Natural killer cell treated with Interleukin-12 subunit alpha and Interleukin-12 subunit beta and Interleukin-15 and Interleukin-18, amount 100 ng/mL, for 72 hours (primary cell): ENCODE measurements around the gene GAGE12J. TPM values are rescaled to one million over a fixed set of nuclear protein-coding genes. Genes with fewer than 3 reads are reported as not detected.
"Not testable (repeated sequence)": the region's sequence is repeated elsewhere in the genome, so short reads cannot be mapped to it uniquely, and the experiment has no call there.

Experiments
- ATAC-seq, 2 donors: fragments of 150-1000 bp; cut with Tn5 transposase in 1 of 2; sonication (Bioruptor Pico), chemical (Tn5 transposase) in 1 of 2; 2 replicates each; pipeline ENCODE4 v1.10.0; 2021
- DNase-seq: peaks from one replicate; pipeline ENCODE4 v3.0.0; 2022; ENCODE audit warnings: low spot score
- H3K27ac Mint-ChIP-seq, 2 donors: 1 replicate in 1 of 2; 2 replicates in 1 of 2; pipeline ENCODE4 v1.8.0; 2022; ENCODE audit warnings: mixed read lengths in 2 of 2, mild to moderate bottlenecking in 1 of 2, moderate library complexity in 1 of 2
- H3K27me3 Mint-ChIP-seq, 2 donors: 1 replicate in 1 of 2; 2 replicates in 1 of 2; pipeline ENCODE4 v1.8.0; 2022; ENCODE audit warnings: mixed read lengths in 2 of 2
- H3K36me3 Mint-ChIP-seq: one replicate; pipeline ENCODE4 v1.8.0; 2022; ENCODE audit warnings: mixed read lengths
- H3K4me1 Mint-ChIP-seq, 2 donors: 1 replicate in 1 of 2; 2 replicates in 1 of 2; pipeline ENCODE4 v1.8.0; 2022; ENCODE audit warnings: low read depth in 2 of 2, mixed read lengths in 2 of 2, mild to moderate bottlenecking in 1 of 2
- H3K4me3 Mint-ChIP-seq: one replicate; pipeline ENCODE4 v1.8.0; 2022; ENCODE audit warnings: mixed read lengths
- H3K9me3 Mint-ChIP-seq: 2 replicates; pipeline ENCODE4 v1.8.0; 2022; ENCODE audit warnings: mixed read lengths
- total RNA-seq, 2 donors: library from RNA; stranded (reverse); gene quantifications; one replicate each; pipeline ENCODE4 v1.2.3, GENCODE V29; 2022

Gene GAGE12J, protein sequence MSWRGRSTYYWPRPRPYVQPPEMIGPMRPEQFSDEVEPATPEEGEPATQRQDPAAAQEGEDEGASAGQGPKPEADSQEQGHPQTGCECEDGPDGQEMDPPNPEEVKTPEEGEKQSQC
- total RNA-seq, result not detected

DNA sequence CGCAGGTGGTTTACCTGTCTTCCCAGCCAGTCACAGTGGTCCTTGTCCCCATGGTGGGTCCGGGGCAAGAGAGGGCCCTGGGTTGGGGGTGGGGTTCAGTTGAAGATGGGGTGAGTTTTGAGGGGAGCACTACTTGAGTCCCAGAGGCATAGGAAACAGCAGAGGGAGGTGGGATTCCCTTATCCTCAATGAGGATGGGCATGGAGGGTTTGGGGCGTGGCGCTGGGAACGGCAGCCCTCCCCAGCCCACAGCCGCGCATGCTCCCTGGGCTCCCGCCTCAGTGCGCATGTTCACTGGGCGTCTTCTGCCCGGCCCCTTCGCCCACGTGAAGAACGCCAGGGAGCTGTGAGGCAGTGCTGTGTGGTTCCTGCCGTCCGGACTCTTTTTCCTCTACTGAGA lies at the start of gene GAGE12J:
Gene GAGE12J, plus strand, starts transcription at position 301 of the 400 bp plus-strand sequence. CDS start 1,157 bp downstream, outside the sequence.
- not testable (repeated sequence) for H3K4me1 Mint-ChIP-seq, DNase-seq, H3K36me3 Mint-ChIP-seq, ATAC-seq, H3K9me3 Mint-ChIP-seq, H3K4me3 Mint-ChIP-seq, H3K27ac Mint-ChIP-seq, H3K27me3 Mint-ChIP-seq

DNA sequence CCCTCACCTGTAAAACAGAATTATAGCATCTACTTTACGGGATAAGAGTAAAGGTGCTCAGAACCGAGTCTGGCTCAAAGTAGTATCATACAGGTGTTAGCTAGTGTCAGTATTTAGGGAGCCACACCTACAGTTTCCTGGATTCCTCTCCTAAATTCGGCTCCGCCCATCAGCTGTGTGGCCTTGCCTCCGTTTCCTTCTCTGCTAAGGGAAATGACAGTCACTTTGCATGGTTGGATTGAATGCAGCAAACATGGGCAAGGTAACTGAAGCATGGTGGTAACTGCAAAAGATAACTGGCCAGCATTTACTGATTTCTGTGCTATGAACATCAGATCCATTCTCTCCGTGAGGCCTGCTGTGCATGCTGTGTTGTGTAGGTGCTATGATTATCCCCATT lies 49.4 kb upstream of the GAGE12J start:
- DNase-seq (no peak), ATAC-seq (no peak)
- H3K27me3 Mint-ChIP-seq, result peaks cover 0 to 4% of the 10 kb centered on the region in 2 donors
- peak overlapping the region; percentile 68 for H3K4me3 Mint-ChIP-seq
- H3K27ac Mint-ChIP-seq, result peak overlapping the region in 1 of 2 donors; percentile 56
- H3K9me3 Mint-ChIP-seq, result no peaks in the 10 kb centered on the region
- H3K4me1 Mint-ChIP-seq, result peaks cover 34 to 56% of the 10 kb centered on the region in 2 donors
- peaks cover 6% of the 10 kb centered on the region for H3K36me3 Mint-ChIP-seq

DNA sequence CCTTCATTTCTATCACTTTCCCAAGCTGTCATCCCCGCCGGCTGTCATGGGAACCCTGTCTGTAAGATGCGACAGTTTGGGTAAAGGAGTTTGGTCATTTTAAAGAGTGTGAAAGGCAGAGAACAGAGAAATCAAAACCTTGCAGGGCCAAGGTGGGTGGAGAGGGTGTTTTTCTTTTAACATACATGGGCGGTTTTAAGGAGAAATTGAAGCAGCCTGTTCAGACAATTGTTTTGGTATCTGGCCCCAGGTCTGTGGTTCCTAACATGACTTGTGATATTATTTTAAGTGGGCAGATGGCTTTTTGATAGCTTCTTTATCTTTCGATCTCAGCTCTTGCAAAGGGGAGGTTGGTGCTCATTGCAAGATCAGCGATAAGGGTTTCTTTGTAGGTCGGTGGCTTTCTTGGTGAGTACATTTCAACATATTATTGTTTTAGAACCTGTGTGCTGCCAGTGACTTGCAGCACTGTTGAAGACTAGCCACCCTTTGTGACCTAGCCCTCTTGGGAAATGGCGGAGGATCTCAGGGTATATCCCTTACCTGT lies 48.6 kb upstream of the GAGE12J start:
- H3K27ac Mint-ChIP-seq, result peak overlapping the region in 1 of 2 donors; percentile 56
- H3K9me3 Mint-ChIP-seq, result no peaks in the 10 kb centered on the region
- DNase-seq, result no peak
- H3K36me3 Mint-ChIP-seq, result peaks cover 6% of the 10 kb centered on the region
- peaks cover 34 to 55% of the 10 kb centered on the region in 2 donors for H3K4me1 Mint-ChIP-seq
- H3K4me3 Mint-ChIP-seq, result peak overlapping the region; percentile 68
- ATAC-seq, result no peak
- H3K27me3 Mint-ChIP-seq, result peaks cover 0 to 4% of the 10 kb centered on the region in 2 donors

DNA sequence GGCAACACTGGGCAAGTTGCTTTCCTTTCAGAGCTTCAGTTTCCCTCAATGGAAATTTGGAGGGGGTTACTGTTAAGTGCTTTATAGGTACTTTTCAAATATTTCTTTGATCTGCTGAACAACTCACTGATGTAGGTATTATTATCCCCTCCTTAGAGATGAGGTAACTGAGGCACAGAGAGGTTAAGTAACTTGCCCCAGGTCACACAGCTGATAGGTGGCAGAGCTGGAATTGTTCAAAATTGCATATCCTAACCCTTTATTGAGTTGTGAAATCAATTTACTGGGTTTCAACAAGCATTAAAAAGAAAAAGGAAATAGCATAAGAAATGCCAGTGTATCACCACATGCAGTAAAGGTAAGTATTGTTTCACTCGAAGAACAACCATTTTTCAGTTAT lies 45.6 kb upstream of the GAGE12J start:
- H3K27ac Mint-ChIP-seq, result no peak overlapping the region
- H3K36me3 Mint-ChIP-seq, result peaks cover 6% of the 10 kb centered on the region
- DNase-seq (no peak), ATAC-seq (no peak)
- no peaks in the 10 kb centered on the region for H3K9me3 Mint-ChIP-seq
- H3K4me1 Mint-ChIP-seq, result peaks cover 26 to 41% of the 10 kb centered on the region in 2 donors
- H3K27me3 Mint-ChIP-seq, result peaks cover 0 to under 1% of the 10 kb centered on the region in 2 donors
- H3K4me3 Mint-ChIP-seq, result no peak overlapping the region

DNA sequence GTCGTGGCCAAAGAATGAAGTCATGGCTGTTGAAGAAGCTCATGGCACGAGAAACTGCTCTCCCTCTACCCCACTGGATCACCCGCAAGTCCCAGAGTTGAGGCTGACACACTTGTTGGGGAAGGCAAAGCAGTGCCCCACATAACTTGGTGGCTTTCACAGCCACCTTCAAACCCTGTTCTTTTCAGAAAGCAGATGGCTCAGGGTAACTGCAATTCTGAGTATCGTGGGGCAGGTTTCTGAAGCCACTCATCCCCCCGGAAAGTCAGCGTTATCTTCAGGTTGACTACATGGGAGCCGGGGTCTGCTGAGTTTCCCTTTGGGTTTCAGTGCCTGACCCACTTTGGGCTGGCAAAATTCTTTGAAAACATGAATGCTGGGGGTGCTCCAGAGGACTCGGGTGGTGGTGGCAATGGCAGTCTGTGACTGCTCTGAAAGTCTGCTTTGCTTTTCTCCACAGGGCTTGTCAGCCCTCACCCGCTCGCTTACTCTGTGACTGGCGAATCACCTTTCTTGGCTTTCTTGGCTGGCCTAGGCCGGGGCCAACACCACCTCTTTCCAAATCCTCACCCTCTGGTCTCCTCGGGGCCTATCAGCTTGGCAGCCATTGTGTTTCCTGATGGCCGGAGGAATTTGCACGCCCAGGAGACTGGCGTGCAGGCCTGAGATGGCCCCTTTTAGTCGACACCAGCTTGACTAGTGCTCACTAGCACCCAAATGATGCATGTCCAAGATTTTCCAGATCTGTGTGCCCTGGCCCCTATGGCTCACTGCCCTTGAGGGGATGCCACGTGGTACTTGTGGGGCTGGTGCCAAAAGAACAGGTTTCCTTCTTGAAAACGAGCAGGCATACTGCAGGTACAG lies 44.9 kb upstream of the GAGE12J start:
- DNase-seq, result no peak
- Mint-ChIP-seq H3K27me3 (no peaks in the 10 kb centered on the region), H3K4me3 (peak overlapping the region; percentile 15), H3K9me3 (no peaks in the 10 kb centered on the region), H3K27ac (peak overlapping the region; percentile 4 to 64), H3K36me3 (peaks cover 6% of the 10 kb centered on the region), H3K4me1 (peaks cover 24 to 34% of the 10 kb centered on the region in 2 donors)
- ATAC-seq, result no peak

DNA sequence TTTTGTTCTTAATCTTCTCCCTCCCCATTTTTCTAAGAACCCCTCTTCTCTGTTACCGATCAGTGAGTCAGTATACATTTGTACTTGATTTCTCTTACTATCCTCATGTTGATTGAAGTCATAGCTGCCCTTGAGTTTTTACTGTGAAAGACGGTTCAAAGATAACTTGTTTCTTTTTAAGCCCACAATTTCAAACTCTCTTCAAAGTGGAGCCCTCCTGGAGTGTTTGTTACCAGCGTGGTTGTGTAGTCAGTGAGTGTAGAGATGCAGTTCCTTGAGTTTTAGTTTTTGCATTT lies 44.4 kb upstream of the GAGE12J start:
- peaks cover 6% of the 10 kb centered on the region for H3K36me3 Mint-ChIP-seq
- no peak for ATAC-seq
- peak overlapping the region; percentile 4 to 64 for H3K27ac Mint-ChIP-seq
- peaks cover 0 to 4% of the 10 kb centered on the region in 2 donors for H3K27me3 Mint-ChIP-seq
- no peaks in the 10 kb centered on the region for H3K9me3 Mint-ChIP-seq
- no peak overlapping the region for H3K4me3 Mint-ChIP-seq
- H3K4me1 Mint-ChIP-seq, result peaks cover 23 to 34% of the 10 kb centered on the region in 2 donors
- DNase-seq, result no peak

DNA sequence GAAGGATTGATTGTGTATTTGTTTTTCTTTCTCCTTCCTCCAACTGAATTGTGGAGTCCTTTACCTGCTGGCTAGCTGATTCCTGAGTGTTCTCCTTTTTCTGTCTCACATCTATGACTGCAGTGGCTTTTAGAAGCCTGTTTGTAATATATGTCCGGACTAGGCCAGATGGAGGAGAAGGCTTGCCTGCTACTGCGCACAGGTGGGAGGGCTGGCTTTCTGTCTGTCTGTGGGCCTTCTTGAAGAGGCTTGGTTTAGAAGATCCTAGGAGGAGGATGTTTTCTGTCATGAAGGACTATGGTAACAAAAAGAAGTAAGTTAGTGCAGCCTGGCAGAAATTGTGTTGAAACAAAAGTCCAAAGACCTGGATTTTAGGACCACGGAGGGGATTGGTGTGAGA lies 43.8 kb upstream of the GAGE12J start:
- no peak for DNase-seq
- H3K4me1 Mint-ChIP-seq, result peaks cover 19 to 31% of the 10 kb centered on the region in 2 donors
- no peak overlapping the region for H3K4me3 Mint-ChIP-seq
- H3K36me3 Mint-ChIP-seq, result peaks cover 6% of the 10 kb centered on the region
- H3K9me3 Mint-ChIP-seq, result no peaks in the 10 kb centered on the region
- peaks cover 0 to 5% of the 10 kb centered on the region in 2 donors for H3K27me3 Mint-ChIP-seq
- peak overlapping the region in 1 of 2 donors; percentile 64 for H3K27ac Mint-ChIP-seq
- no peak for ATAC-seq

DNA sequence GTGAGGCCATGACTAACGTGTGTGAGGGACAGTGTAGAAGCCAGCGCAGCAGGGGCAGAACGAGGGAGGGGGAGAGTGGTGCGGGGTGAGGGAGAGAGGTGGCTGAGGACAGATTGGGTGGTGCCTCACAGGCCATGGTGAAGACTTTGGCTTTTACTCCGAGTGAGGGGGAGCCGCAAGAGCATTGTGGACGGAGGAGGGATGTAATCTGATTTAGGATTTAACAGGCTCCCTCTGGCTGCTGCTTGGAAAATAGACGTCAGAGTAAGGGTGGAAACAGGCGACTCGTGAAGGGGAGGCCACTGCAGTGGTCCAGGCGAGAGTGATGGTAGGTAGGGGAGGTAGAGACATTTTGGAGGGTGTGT lies 39.2 kb upstream of the GAGE12J start:
- H3K27ac Mint-ChIP-seq, result peak overlapping the region in 1 of 2 donors; percentile 29
- ATAC-seq (no peak), DNase-seq (no peak)
- H3K36me3 Mint-ChIP-seq, result no peaks in the 10 kb centered on the region
- no peaks in the 10 kb centered on the region for H3K9me3 Mint-ChIP-seq
- H3K4me3 Mint-ChIP-seq, result no peak overlapping the region
- H3K27me3 Mint-ChIP-seq, result peaks cover 0 to 5% of the 10 kb centered on the region in 2 donors
- peaks cover 5 to 8% of the 10 kb centered on the region in 2 donors for H3K4me1 Mint-ChIP-seq

DNA sequence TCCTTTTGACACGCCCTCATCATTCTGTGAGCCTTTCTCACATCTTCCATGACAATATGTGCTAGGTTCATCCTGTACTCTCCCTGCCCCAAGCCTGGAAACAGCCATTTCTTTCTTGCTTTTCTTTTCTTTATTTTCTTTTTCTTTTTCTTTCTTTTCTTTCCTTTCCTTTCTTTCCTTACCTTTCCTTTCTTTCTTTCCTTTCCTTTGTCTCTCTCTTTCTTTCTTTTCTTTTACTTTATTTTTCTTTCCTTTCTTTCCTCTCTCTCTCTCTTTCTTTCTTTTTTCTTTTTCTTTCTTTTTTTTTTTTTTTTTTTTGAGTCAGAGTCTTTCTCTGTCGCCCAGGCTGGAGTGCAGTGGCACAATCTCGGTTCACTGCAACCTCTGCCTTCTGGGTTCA lies 37.6 kb upstream of the GAGE12J start:
- no peaks in the 10 kb centered on the region for H3K9me3 Mint-ChIP-seq
- peaks cover 7 to 11% of the 10 kb centered on the region in 2 donors for H3K4me1 Mint-ChIP-seq
- no peak for ATAC-seq
- peaks cover 0 to 7% of the 10 kb centered on the region in 2 donors for H3K27me3 Mint-ChIP-seq
- no peak overlapping the region for H3K4me3 Mint-ChIP-seq
- DNase-seq, result no peak
- H3K27ac Mint-ChIP-seq, result no peak overlapping the region
- no peaks in the 10 kb centered on the region for H3K36me3 Mint-ChIP-seq

DNA sequence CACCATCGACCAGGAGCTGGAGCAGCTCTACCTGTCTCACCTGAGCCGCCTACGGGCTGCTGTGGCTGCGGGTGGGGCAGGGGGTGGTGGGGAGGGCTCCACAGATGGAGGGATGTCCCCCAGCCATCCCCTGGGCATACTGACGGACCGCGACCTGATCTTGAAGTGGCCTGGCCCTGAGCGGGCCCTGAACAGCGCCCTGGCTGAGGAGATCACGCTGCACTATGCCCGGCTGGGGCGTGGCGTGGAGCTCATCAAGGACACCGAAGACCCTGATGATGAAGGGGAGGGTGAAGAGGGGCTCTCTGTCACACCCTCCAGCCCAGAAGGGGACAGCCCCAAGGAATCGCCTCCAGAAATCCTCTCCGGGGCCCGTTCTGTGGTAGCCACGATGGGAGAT lies 35.7 kb upstream of the GAGE12J start:
- no peak overlapping the region for H3K27ac Mint-ChIP-seq
- no peak for DNase-seq

DNA sequence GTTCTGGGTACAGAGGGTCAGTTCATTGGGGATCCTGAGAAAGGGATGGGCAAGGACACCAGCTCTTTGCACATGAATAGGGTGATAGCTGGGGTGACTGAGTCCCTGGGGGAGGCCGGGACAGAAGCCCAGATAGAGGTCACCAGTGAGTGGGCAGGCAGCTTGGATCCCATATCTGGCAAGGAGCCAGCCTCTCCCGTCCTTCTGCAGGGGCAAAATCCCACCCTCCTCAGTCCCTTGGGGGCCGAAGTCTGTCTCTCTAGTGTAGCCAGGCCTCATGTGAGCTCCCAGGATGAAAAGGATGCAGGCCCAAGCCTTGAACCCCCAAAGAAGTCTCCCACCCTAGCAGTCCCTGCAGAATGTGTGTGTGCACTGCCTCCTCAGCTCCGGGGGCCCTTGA lies 35.3 kb upstream of the GAGE12J start:
- no peak for ATAC-seq
- H3K4me1 Mint-ChIP-seq, result peaks cover 7 to 11% of the 10 kb centered on the region in 2 donors
- no peak overlapping the region for H3K4me3 Mint-ChIP-seq
- H3K36me3 Mint-ChIP-seq, result no peaks in the 10 kb centered on the region
- DNase-seq, result no peak
- no peak overlapping the region for H3K27ac Mint-ChIP-seq
- H3K27me3 Mint-ChIP-seq, result peaks cover 2 to 10% of the 10 kb centered on the region in 2 donors
- no peaks in the 10 kb centered on the region for H3K9me3 Mint-ChIP-seq

More for the DNA sequence above, 35.7 kb upstream of the GAGE12J start:
- H3K9me3 Mint-ChIP-seq, result no peaks in the 10 kb centered on the region
- H3K36me3 Mint-ChIP-seq, result no peaks in the 10 kb centered on the region
- H3K27me3 Mint-ChIP-seq, result peaks cover 0 to 8% of the 10 kb centered on the region in 2 donors
- no peak overlapping the region for H3K4me3 Mint-ChIP-seq
- H3K4me1 Mint-ChIP-seq, result peaks cover 7 to 11% of the 10 kb centered on the region in 2 donors
- ATAC-seq, result no peak

DNA sequence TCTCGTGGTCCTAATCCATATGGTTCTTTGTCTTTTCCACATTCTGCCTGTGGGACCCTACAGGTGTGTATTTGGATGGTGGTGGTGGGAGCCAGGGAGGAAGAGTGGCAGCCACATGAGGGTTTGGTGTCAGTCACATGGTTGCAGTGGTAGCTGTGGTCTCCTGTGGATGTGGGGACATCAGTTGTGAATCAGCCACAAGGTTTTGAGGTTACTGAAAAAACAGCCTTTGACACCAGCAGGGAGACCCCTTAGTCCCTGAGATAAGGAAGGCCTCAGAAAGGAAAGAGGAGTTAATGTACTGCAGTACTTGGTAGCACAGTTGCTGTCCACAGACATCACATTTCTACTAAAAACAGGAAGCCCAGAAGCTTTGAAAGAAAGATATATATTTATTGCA lies 34.2 kb upstream of the GAGE12J start:
- DNase-seq, result no peak
- ATAC-seq, result no peak
- no peak overlapping the region for H3K27ac Mint-ChIP-seq
- no peaks in the 10 kb centered on the region for H3K36me3 Mint-ChIP-seq
- no peak overlapping the region for H3K4me3 Mint-ChIP-seq
- H3K27me3 Mint-ChIP-seq, result peaks cover 7 to 12% of the 10 kb centered on the region in 2 donors
- H3K9me3 Mint-ChIP-seq, result no peaks in the 10 kb centered on the region
- peaks cover 10 to 11% of the 10 kb centered on the region in 2 donors for H3K4me1 Mint-ChIP-seq

DNA sequence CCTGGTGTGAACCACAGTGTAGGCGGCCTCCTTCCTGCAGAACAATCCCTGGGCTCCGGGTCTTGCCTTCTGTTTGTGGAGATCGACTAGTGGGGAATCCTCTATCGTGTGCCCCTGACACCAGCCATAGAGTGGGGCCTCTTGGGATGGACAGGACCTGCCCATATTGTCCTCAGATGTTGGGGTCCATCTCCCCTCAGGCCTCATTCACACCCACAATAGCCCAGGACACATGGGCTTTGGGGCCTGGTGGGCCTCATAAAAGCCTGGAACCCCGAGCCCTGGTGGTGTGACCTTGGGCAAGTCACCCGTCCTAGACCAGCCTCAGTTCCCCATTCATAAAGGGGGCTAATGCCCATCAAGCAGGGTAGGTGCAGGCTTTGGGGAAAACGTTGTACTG lies 31.6 kb upstream of the GAGE12J start:
- ATAC-seq (no peak), DNase-seq (no peak)
- no peak overlapping the region for H3K4me3 Mint-ChIP-seq
- peaks cover 10 to 11% of the 10 kb centered on the region in 2 donors for H3K4me1 Mint-ChIP-seq
- peaks cover 7 to 12% of the 10 kb centered on the region in 2 donors for H3K27me3 Mint-ChIP-seq
- no peaks in the 10 kb centered on the region for H3K36me3 Mint-ChIP-seq
- H3K27ac Mint-ChIP-seq, result no peak overlapping the region
- H3K9me3 Mint-ChIP-seq, result no peaks in the 10 kb centered on the region
